Right lobe of liver (tissue), 4 donors: Measurements from ENCODE around the gene DLG2.

Source experiments
- CTCF ChIP-seq, 4 donors: fragments of 200-600 bp in 3 of 4; fragments of 450-650 bp in 1 of 4; IDR thresholded peaks; one replicate each; pipeline versions ENCODE4 v1.5.1 to v1.8.0; 2016 to 2022; ENCODE audit warnings: antibody characterized with exemption in 4 of 4, mild to moderate bottlenecking in 2 of 4
- POLR2A ChIP-seq: fragments of 450-650 bp; IDR thresholded peaks from one replicate; pipeline ENCODE4 v1.6.1; 2017; ENCODE audit warnings: antibody characterized with exemption, mild to moderate bottlenecking
- donor health status: DM: no; HTN: no; CAD: no.
- donor health status: DM: no; HTN: no; CAD: no.
- donor health status: DM: no; HTN: yes; CAD: no.

- no peak for TF ChIP-seq POLR2A
- no peak for TF ChIP-seq CTCF (IDR thresholded peaks at IDR 0.05)
Observed at GRCh38 chr11:84044706-84045105, 1582.4 kb downstream of the DLG2 start.
